ENCODE results near the gene CCSER1. TPM values are rescaled to one million over a fixed set of nuclear protein-coding genes. Genes with fewer than 3 reads are reported as not detected.

Gene CCSER1
- total and polyA plus RNA-seq, 4 donors: 0.18 to 2.3 (median 1.2) TPM

GRCh38 chr4:90099812-90100211 is 27.4 kb upstream of the CCSER1 start:
- H3K36me3 ChIP-seq (ENCODE audit: control insufficient read depth in 4 of 4, insufficient read depth in 3 of 4, low read depth in 1 of 4, low read length in 3 of 4): no peaks in the 10 kb centered on the region
- H3K4me1 ChIP-seq (ENCODE audit: control insufficient read depth in 4 of 4, insufficient read depth in 4 of 4, low read length in 3 of 4): no peaks in the 10 kb centered on the region
- H3K9me3 ChIP-seq (ENCODE audit: control insufficient read depth in 4 of 4, low read length in 3 of 4): no peaks in the 10 kb centered on the region
- H3K9ac ChIP-seq (ENCODE audit: low read depth in 1 of 2, low read length in 2 of 2): no peak overlapping the region
- WGBS: 74% methylated on average over 3 of the region's 3 CpGs
- H3K27me3 ChIP-seq (ENCODE audit: control insufficient read depth in 4 of 4, insufficient read depth in 4 of 4, low read length in 3 of 4): peaks cover 0 to 2% (median 0%) of the 10 kb centered on the region in 4 donors
- no peak overlapping the region for H3K27ac ChIP-seq (ENCODE audit: low read depth in 1 of 2, low read length in 2 of 2)
- no peak for TF ChIP-seq RXRA (IDR thresholded peaks at IDR 0.05)
- TF ChIP-seq YY1 (IDR thresholded peaks at IDR 0.05): no peak
- TF ChIP-seq, protein P1, sequence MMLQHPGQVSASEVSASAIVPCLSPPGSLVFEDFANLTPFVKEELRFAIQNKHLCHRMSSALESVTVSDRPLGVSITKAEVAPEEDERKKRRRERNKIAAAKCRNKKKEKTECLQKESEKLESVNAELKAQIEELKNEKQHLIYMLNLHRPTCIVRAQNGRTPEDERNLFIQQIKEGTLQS (IDR thresholded peaks at IDR 0.05): no peak
- TF ChIP-seq JUND (IDR thresholded peaks at IDR 0.05): no peak
- TF ChIP-seq NR2F2 (IDR thresholded peaks at IDR 0.05): no peak
- no peak for TF ChIP-seq FOXA2 (IDR thresholded peaks at IDR 0.05)
- no peak for TF ChIP-seq HNF4A (conservative IDR thresholded peaks at IDR 0.05)
- TF ChIP-seq RAD21 (IDR thresholded peaks at IDR 0.05): no peak
- TF ChIP-seq, protein P2, sequence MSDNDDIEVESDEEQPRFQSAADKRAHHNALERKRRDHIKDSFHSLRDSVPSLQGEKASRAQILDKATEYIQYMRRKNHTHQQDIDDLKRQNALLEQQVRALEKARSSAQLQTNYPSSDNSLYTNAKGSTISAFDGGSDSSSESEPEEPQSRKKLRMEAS (IDR thresholded peaks at IDR 0.05): no peak
- TF ChIP-seq, protein P3, sequence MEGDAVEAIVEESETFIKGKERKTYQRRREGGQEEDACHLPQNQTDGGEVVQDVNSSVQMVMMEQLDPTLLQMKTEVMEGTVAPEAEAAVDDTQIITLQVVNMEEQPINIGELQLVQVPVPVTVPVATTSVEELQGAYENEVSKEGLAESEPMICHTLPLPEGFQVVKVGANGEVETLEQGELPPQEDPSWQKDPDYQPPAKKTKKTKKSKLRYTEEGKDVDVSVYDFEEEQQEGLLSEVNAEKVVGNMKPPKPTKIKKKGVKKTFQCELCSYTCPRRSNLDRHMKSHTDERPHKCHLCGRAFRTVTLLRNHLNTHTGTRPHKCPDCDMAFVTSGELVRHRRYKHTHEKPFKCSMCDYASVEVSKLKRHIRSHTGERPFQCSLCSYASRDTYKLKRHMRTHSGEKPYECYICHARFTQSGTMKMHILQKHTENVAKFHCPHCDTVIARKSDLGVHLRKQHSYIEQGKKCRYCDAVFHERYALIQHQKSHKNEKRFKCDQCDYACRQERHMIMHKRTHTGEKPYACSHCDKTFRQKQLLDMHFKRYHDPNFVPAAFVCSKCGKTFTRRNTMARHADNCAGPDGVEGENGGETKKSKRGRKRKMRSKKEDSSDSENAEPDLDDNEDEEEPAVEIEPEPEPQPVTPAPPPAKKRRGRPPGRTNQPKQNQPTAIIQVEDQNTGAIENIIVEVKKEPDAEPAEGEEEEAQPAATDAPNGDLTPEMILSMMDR (IDR thresholded peaks at IDR 0.05; ENCODE audit: low read depth, low read length, missing input control): no peak
- no peak for TF ChIP-seq REST (IDR thresholded peaks at IDR 0.05)
- no peak for TF ChIP-seq EGR1 (IDR thresholded peaks at IDR 0.05; ENCODE audit: low read depth in 2 of 2)
- DNase-seq (ENCODE audit: low spot score): no peak
- no peak overlapping the region for H3K4me3 ChIP-seq (ENCODE audit: low read depth in 1 of 3, low read length in 3 of 3)

DNA sequence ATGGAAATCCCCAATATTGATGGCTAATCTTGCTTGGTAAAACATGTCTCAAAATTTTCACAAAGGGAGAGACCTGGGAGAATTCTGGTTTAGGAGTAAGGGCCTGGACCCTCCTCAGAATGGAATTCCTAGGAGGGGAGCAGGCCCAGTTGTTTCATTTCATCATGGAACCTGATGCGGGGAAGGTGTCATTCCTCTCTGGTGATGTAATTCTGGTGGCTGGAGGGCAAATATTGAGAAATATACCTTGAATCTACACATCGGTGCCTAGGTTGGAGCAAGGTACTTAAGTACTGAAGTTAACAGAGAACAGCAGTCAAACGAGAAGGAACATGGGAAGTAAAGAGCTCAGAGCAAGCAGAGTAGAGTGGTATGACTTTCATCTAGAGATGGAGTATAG is 23.2 kb upstream of the CCSER1 start:
- Histone ChIP-seq H3K4me3 (ENCODE audit: low read depth in 1 of 3, low read length in 3 of 3) (no peak overlapping the region), H3K9ac (ENCODE audit: low read depth in 1 of 2, low read length in 2 of 2) (no peak overlapping the region), H3K36me3 (ENCODE audit: control insufficient read depth in 4 of 4, insufficient read depth in 3 of 4, low read depth in 1 of 4, low read length in 3 of 4) (no peaks in the 10 kb centered on the region), H3K9me3 (ENCODE audit: control insufficient read depth in 4 of 4, low read length in 3 of 4) (no peaks in the 10 kb centered on the region), H3K27ac (ENCODE audit: low read depth in 1 of 2, low read length in 2 of 2) (no peak overlapping the region), H3K27me3 (ENCODE audit: control insufficient read depth in 4 of 4, insufficient read depth in 4 of 4, low read length in 3 of 4) (peaks cover 0 to 4% (median 0%) of the 10 kb centered on the region in 4 donors), H3K4me1 (ENCODE audit: control insufficient read depth in 4 of 4, insufficient read depth in 4 of 4, low read length in 3 of 4) (no peaks in the 10 kb centered on the region)
- WGBS: 80% methylated on average over 3 of the region's 3 CpGs
- DNase-seq (ENCODE audit: low spot score): no peak
- TF ChIP-seq, protein P2 (IDR thresholded peaks at IDR 0.05): no peak
- TF ChIP-seq FOXA1 (IDR thresholded peaks at IDR 0.05) (no peak), SP1 (IDR thresholded peaks at IDR 0.05) (no peak), TAF1 (conservative IDR thresholded peaks at IDR 0.05) (no peak), EGR1 (IDR thresholded peaks at IDR 0.05; ENCODE audit: low read depth in 2 of 2) (no peak), RXRA (IDR thresholded peaks at IDR 0.05) (no peak), HNF4G (IDR thresholded peaks at IDR 0.05) (no peak), NR2F2 (IDR thresholded peaks at IDR 0.05) (no peak), RAD21 (IDR thresholded peaks at IDR 0.05) (no peak), FOXA2 (IDR thresholded peaks at IDR 0.05) (no peak), HNF4A (conservative IDR thresholded peaks at IDR 0.05) (no peak), GABPA (IDR thresholded peaks at IDR 0.05 in 1 of 2, conservative IDR thresholded peaks at IDR 0.05 in 1 of 2) (no peak), JUND (IDR thresholded peaks at IDR 0.05) (no peak)
- TF ChIP-seq, protein P4, sequence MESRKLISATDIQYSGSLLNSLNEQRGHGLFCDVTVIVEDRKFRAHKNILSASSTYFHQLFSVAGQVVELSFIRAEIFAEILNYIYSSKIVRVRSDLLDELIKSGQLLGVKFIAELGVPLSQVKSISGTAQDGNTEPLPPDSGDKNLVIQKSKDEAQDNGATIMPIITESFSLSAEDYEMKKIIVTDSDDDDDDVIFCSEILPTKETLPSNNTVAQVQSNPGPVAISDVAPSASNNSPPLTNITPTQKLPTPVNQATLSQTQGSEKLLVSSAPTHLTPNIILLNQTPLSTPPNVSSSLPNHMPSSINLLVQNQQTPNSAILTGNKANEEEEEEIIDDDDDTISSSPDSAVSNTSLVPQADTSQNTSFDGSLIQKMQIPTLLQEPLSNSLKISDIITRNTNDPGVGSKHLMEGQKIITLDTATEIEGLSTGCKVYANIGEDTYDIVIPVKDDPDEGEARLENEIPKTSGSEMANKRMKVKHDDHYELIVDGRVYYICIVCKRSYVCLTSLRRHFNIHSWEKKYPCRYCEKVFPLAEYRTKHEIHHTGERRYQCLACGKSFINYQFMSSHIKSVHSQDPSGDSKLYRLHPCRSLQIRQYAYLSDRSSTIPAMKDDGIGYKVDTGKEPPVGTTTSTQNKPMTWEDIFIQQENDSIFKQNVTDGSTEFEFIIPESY (IDR thresholded peaks at IDR 0.05): no peak
- TF ChIP-seq, protein P3 (IDR thresholded peaks at IDR 0.05; ENCODE audit: low read depth, low read length, missing input control): no peak
- TF ChIP-seq, protein P1 (IDR thresholded peaks at IDR 0.05): no peak

All from liver (tissue), 9 donors.